Measurements from ENCODE around the gene NLRP6. TPM values are rescaled to one million over a fixed set of nuclear protein-coding genes. Genes with fewer than 3 reads are reported as not detected.
"Not testable (repeated sequence)": the region's sequence is repeated elsewhere in the genome, so short reads cannot be mapped to it uniquely, and the experiment has no call there.

The NLRP6 gene
- total RNA-seq, 1 donor from 2014 or later: not detected

DNA sequence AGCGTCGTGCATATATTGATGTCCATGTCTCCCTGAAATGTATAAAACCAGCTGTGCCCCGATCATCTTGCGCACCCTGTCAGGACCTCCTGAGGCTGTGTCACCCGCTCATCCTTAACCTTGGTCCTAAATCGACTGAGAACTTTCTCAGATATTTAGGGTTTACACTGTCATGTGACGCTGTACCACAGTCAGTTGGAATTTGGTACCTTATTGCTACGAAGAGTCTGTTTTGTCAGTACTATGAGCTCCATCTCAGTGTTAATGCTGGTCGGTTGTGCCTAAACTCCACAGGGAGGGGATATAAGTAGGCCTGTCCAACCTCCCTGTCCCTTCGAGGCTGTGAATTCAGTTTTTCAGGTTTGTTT lies 27.6 kb downstream of the NLRP6 start:
- Mint-ChIP-seq H3K4me1 (peaks cover 35% of the 10 kb centered on the region), H3K9me3 (no peaks in the 10 kb centered on the region), H3K27ac (no peak overlapping the region), H3K36me3 (no peaks in the 10 kb centered on the region), H3K27me3 (ENCODE audit: low read depth) (peaks cover 3% of the 10 kb centered on the region), H3K4me3 (no peak overlapping the region)
- TF ChIP-seq CTCF (IDR thresholded peaks at IDR 0.05; ENCODE audit: unreplicated experiment): no peak
- no peak for DNase-seq (ENCODE audit: low spot score in 2 of 2, unreplicated experiment in 2 of 2)

GRCh38 chr11:306645-307371 lies 28.6 kb downstream of the NLRP6 start:
- Mint-ChIP-seq H3K27ac (no peak overlapping the region), H3K36me3 (no peaks in the 10 kb centered on the region), H3K4me3 (no peak overlapping the region), H3K4me1 (peaks cover 38% of the 10 kb centered on the region), H3K27me3 (ENCODE audit: low read depth) (no peaks in the 10 kb centered on the region), H3K9me3 (no peaks in the 10 kb centered on the region)
- DNase-seq (ENCODE audit: low spot score in 2 of 2, unreplicated experiment in 2 of 2): no peak
- no peak for TF ChIP-seq CTCF (IDR thresholded peaks at IDR 0.05; ENCODE audit: unreplicated experiment)

DNA sequence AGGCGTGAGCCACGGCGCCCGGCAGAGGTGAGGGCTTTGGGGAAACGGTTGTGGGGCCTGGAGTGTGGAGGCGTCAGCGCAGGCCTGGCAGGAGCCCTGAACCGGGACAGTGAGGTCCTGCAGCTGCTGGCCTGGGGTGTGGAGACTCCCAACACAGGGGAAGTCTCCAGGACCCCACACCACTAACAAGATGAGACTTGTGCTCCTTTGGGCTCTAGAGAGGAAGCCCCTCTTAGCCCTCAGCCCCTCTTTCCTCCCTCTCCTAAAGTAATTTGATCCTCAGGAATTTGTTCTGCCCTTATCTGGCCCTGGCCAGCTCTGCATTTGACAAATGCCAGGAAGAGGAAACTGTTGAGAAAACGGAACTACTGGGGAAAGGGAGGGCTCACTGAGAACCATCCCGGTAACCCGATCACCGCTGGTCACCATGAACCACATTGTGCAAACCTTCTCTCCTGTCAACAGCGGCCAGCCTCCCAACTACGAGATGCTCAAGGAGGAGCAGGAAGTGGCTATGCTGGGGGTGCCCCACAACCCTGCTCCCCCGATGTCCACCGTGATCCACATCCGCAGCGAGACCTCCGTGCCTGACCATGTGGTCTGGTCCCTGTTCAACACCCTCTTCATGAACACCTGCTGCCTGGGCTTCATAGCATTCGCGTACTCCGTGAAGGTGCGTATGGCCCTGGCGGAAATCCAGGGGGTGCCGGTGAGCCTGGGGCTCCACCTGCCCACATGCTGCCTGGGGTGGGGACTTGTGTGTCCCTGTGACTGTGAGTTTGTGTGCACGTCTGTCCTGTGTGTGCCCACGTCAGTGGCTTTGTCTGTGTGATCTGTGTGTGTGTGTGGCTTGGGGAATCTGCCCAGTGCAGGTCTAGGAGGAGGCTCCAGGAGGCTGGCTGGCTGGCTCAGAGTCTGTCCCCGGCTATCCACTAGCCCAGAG lies 29.8 kb downstream of the NLRP6 start, which contains the start of gene IFITM2:
IFITM2 (plus strand) TSS at position 51 of the 943 bp plus-strand sequence; CDS start at position 428, 377 bp downstream.
- not testable (repeated sequence) for H3K27me3 Mint-ChIP-seq (ENCODE audit: low read depth); DNase-seq (ENCODE audit: low spot score in 2 of 2, unreplicated experiment in 2 of 2); H3K36me3 Mint-ChIP-seq; H3K9me3 Mint-ChIP-seq
- Mint-ChIP-seq H3K27ac (peak within 1 kb of the TSS; percentile 96), H3K4me3 (peak within 1 kb of the TSS; percentile 93), H3K4me1 (peaks cover 48% of the 10 kb centered on the region)

- H3K36me3 Mint-ChIP-seq; H3K27me3 Mint-ChIP-seq (ENCODE audit: low read depth); DNase-seq (ENCODE audit: low spot score in 2 of 2, unreplicated experiment in 2 of 2); H3K9me3 Mint-ChIP-seq: not testable (repeated sequence)
- H3K27ac Mint-ChIP-seq: peak overlapping the region; percentile 96
- H3K4me1 Mint-ChIP-seq: peaks cover 58% of the 10 kb centered on the region
- H3K4me3 Mint-ChIP-seq: peak overlapping the region; percentile 93
Measured at GRCh38 chr11:308740-309665, 30.8 kb downstream of the NLRP6 start.

GRCh38 chr11:309979-310572 lies 31.9 kb downstream of the NLRP6 start:
- Mint-ChIP-seq H3K4me3 (peak overlapping the region; percentile 93), H3K27ac (peak overlapping the region; percentile 86), H3K4me1 (peaks cover 66% of the 10 kb centered on the region)
- not testable (repeated sequence) for H3K36me3 Mint-ChIP-seq; DNase-seq (ENCODE audit: low spot score in 2 of 2, unreplicated experiment in 2 of 2); H3K9me3 Mint-ChIP-seq; H3K27me3 Mint-ChIP-seq (ENCODE audit: low read depth)

GRCh38 chr11:311013-311748 lies 33.0 kb downstream of the NLRP6 start:
- Mint-ChIP-seq H3K4me1 (peaks cover 62% of the 10 kb centered on the region), H3K27ac (peak overlapping the region; percentile 84), H3K4me3 (peak overlapping the region; percentile 86)
- not testable (repeated sequence) for H3K36me3 Mint-ChIP-seq; DNase-seq (ENCODE audit: low spot score in 2 of 2, unreplicated experiment in 2 of 2); H3K27me3 Mint-ChIP-seq (ENCODE audit: low read depth); H3K9me3 Mint-ChIP-seq
